ENCODE results near the gene ANKRD60.

- TF ChIP-seq, protein P1, sequence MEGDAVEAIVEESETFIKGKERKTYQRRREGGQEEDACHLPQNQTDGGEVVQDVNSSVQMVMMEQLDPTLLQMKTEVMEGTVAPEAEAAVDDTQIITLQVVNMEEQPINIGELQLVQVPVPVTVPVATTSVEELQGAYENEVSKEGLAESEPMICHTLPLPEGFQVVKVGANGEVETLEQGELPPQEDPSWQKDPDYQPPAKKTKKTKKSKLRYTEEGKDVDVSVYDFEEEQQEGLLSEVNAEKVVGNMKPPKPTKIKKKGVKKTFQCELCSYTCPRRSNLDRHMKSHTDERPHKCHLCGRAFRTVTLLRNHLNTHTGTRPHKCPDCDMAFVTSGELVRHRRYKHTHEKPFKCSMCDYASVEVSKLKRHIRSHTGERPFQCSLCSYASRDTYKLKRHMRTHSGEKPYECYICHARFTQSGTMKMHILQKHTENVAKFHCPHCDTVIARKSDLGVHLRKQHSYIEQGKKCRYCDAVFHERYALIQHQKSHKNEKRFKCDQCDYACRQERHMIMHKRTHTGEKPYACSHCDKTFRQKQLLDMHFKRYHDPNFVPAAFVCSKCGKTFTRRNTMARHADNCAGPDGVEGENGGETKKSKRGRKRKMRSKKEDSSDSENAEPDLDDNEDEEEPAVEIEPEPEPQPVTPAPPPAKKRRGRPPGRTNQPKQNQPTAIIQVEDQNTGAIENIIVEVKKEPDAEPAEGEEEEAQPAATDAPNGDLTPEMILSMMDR (conservative IDR thresholded peaks at IDR 0.05; ENCODE audit: low read depth, low read length), result peak; percentile 91
- no peak for TF ChIP-seq EZH2 (IDR thresholded peaks at IDR 0.05; ENCODE audit: borderline replicate concordance, low read depth, low read length, poor library complexity, severe bottlenecking)
Observed at GRCh38 chr20:58233881-58234528, 5.6 kb upstream of the ANKRD60 start.

Measured in A673 (cell line).